Liver (tissue), 9 donors: Measurements from ENCODE around the gene KRTCAP3. TPM values are rescaled to one million over a fixed set of nuclear protein-coding genes. Genes with fewer than 3 reads are reported as not detected.

ENCODE experiments used
- DNase-seq: peaks from one replicate; pipeline ENCODE4 v3.0.0-alpha.2; 2017; ENCODE audit warnings: low spot score
- H3K27ac ChIP-seq, 2 donors: one replicate each; pipeline ENCODE4 v1.7.0; 2013; ENCODE audit warnings: inconsistent platforms in 2 of 2, low read length in 2 of 2, control low read depth in 1 of 2, low read depth in 1 of 2, mild to moderate bottlenecking in 1 of 2
- H3K27me3 ChIP-seq, 4 donors: one replicate each; pipeline versions ENCODE4 v1.6.1 to v1.7.0; 2013; ENCODE audit warnings: low read length in 3 of 4, inconsistent platforms in 1 of 4, mild to moderate bottlenecking in 1 of 4, moderate library complexity in 1 of 4; ENCODE audit not compliant: control insufficient read depth in 4 of 4, insufficient read depth in 4 of 4
- H3K36me3 ChIP-seq, 4 donors: one replicate each; pipeline versions ENCODE4 v1.6.1 to v1.7.0; 2013; ENCODE audit warnings: low read length in 3 of 4, mild to moderate bottlenecking in 3 of 4, low read depth in 1 of 4, moderate library complexity in 1 of 4; ENCODE audit not compliant: control insufficient read depth in 4 of 4, insufficient read depth in 3 of 4
- H3K4me1 ChIP-seq, 4 donors: one replicate each; pipeline versions ENCODE4 v1.6.1 to v1.7.0; 2013; ENCODE audit warnings: low read length in 3 of 4, mild to moderate bottlenecking in 3 of 4, moderate library complexity in 1 of 4; ENCODE audit not compliant: control insufficient read depth in 4 of 4, insufficient read depth in 4 of 4
- H3K4me3 ChIP-seq, 3 donors: one replicate each; pipeline versions ENCODE4 v1.6.1 to v1.7.0; 2013; ENCODE audit warnings: low read length in 3 of 3, control low read depth in 1 of 3, low read depth in 1 of 3, mild to moderate bottlenecking in 1 of 3
- H3K9ac ChIP-seq, 2 donors: one replicate each; pipeline ENCODE4 v1.7.0; 2013; ENCODE audit warnings: low read length in 2 of 2, mild to moderate bottlenecking in 2 of 2, moderate library complexity in 2 of 2, control low read depth in 1 of 2, low read depth in 1 of 2
- H3K9me3 ChIP-seq, 4 donors: one replicate each; pipeline versions ENCODE4 v1.6.1 to v1.7.0; 2013; ENCODE audit warnings: low read length in 3 of 4; ENCODE audit not compliant: control insufficient read depth in 4 of 4
- CTCF ChIP-seq: fragments of 150-350 bp; IDR thresholded peaks from 2 replicates; pipeline ENCODE4 v1.5.1; 2017; ENCODE audit warnings: improper control_type of control experiment, low read depth, low read length; ENCODE audit not compliant: missing input control
- EGR1 ChIP-seq, 2 donors: IDR thresholded peaks; 2 replicates each; pipeline ENCODE4 v1.6.1; 2016 to 2018; ENCODE audit warnings: antibody characterized with exemption in 2 of 2, low read depth in 2 of 2
- FOXA1 ChIP-seq: IDR thresholded peaks from 2 replicates; pipeline ENCODE4 v1.6.1; 2016; ENCODE audit warnings: antibody characterized with exemption
- FOXA2 ChIP-seq: IDR thresholded peaks from 2 replicates; pipeline ENCODE4 v1.6.1; 2016; ENCODE audit warnings: antibody characterized with exemption
- GABPA ChIP-seq, 2 donors: IDR thresholded peaks in 1 of 2; conservative IDR thresholded peaks in 1 of 2; 2 replicates each; pipeline ENCODE4 v1.6.1; 2016; ENCODE audit warnings: antibody characterized with exemption in 2 of 2, mild to moderate bottlenecking in 1 of 2, moderate library complexity in 1 of 2
- HNF4G ChIP-seq: IDR thresholded peaks from 2 replicates; pipeline ENCODE4 v1.6.1; 2016; ENCODE audit warnings: antibody characterized with exemption
- JUND ChIP-seq, 2 donors: IDR thresholded peaks; 2 replicates each; pipeline ENCODE4 v1.6.1; 2016; ENCODE audit warnings: antibody characterized with exemption in 2 of 2
- MAX ChIP-seq: IDR thresholded peaks from 2 replicates; pipeline ENCODE4 v1.6.1; 2016; ENCODE audit warnings: antibody characterized with exemption
- NR2F2 ChIP-seq: IDR thresholded peaks from 2 replicates; pipeline ENCODE4 v1.6.1; 2016; ENCODE audit warnings: antibody characterized with exemption
- RAD21 ChIP-seq, 2 donors: IDR thresholded peaks; 2 replicates each; pipeline ENCODE4 v1.6.1; 2016; ENCODE audit warnings: antibody characterized with exemption in 2 of 2, mild to moderate bottlenecking in 2 of 2
- RXRA ChIP-seq, 2 donors: IDR thresholded peaks; 2 replicates each; pipeline ENCODE4 v1.6.1; 2017 to 2018; ENCODE audit warnings: antibody characterized with exemption in 2 of 2, mild to moderate bottlenecking in 1 of 2
- SP1 ChIP-seq: IDR thresholded peaks from 2 replicates; pipeline ENCODE4 v1.6.1; 2018; ENCODE audit warnings: antibody characterized with exemption, mild to moderate bottlenecking
- TAF1 ChIP-seq: conservative IDR thresholded peaks from 2 replicates; pipeline ENCODE4 v1.6.1; 2016; ENCODE audit warnings: antibody characterized with exemption, mild to moderate bottlenecking
- YY1 ChIP-seq: IDR thresholded peaks from 2 replicates; pipeline ENCODE4 v1.6.1; 2016; ENCODE audit warnings: antibody characterized with exemption, mild to moderate bottlenecking
- ZBTB33 ChIP-seq: IDR thresholded peaks from 2 replicates; pipeline ENCODE4 v1.6.1; 2016; ENCODE audit warnings: antibody characterized with exemption
- WGBS: extraction: QIAGEN DNeasy Blood & Tissue Kit; methylation state at CpG from one replicate; pipeline ENCODE4 v1.1.7; 2013; 5-methylcytosine and 5-hydroxymethylcytosine counted together
- polyA plus RNA-seq, 2 donors: library from polyadenylated mRNA; stranded (reverse) in 1 of 2; unstranded in 1 of 2; fragments of 200-250 nt in 1 of 2; fragments of >200 nt in 1 of 2; fragmentation: Nextera tagmentation in 1 of 2; extraction: Ambion mirVana in 1 of 2; gene quantifications; one replicate each; pipeline versions ENCODE4 v1.2.1 to v1.2.3, GENCODE V29; 2013 to 2015
- total RNA-seq, 2 donors: library from RNA; depleted of rRNA; stranded (reverse); fragments of >200 nt; gene quantifications; one replicate each; pipeline ENCODE4 v1.2.3, GENCODE V29; 2014
- TF ChIP-seq, protein P1 (sequence below): IDR thresholded peaks from 2 replicates; pipeline ENCODE4 v1.6.1; 2016; ENCODE audit warnings: antibody characterized with exemption
- TF ChIP-seq, protein P2 (sequence below): IDR thresholded peaks from 2 replicates; pipeline ENCODE4 v1.6.1; 2016; ENCODE audit warnings: antibody characterized with exemption, mild to moderate bottlenecking
- donor health status: healthy.
- donor health status: healthy.
- donor health status: healthy.
- donor health status: healthy.
- donor health status: healthy.

KRTCAP3 gene
- total and polyA plus RNA-seq, 4 donors, result 1.8 to 12.7 (median 4.7) TPM

DNA sequence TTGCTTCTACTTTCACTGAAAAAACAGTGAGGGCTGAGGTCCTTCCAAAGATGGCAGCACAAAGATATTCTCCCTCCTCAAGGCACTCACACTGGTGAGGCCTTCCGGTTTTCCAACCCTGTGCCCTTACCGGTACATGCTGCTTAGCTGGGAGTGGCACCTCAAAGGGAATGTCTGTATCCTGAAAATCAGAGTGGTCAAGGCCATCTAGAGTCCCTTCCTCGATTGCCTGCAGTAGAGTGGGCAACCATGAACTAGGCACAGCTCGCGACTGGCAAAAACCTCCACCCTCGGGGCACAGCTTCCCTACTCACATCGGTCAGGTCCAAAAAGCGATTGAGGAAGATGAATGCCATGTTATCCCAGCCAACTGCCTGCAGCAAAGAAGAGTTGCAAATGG lies 3.4 kb downstream of the KRTCAP3 start:
- 86% methylated on average over 8 of the region's 8 CpGs for WGBS
- H3K4me1 ChIP-seq, result peaks cover 3 to 10% (median 6%) of the 10 kb centered on the region in 4 donors
- no peak for DNase-seq
- no peak for TF ChIP-seq FOXA2
- TF ChIP-seq NR2F2, result no peak
- no peak for TF ChIP-seq ZBTB33
- no peak for TF ChIP-seq MAX
- TF ChIP-seq, protein P1, sequence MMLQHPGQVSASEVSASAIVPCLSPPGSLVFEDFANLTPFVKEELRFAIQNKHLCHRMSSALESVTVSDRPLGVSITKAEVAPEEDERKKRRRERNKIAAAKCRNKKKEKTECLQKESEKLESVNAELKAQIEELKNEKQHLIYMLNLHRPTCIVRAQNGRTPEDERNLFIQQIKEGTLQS, result no peak
- TF ChIP-seq SP1, result no peak
- TF ChIP-seq YY1, result no peak
- no peak for TF ChIP-seq GABPA (IDR thresholded peaks at IDR 0.05 in 1 of 2, conservative IDR thresholded peaks at IDR 0.05 in 1 of 2)
- no peak for TF ChIP-seq FOXA1
- no peak for TF ChIP-seq TAF1
- no peak for TF ChIP-seq JUND (IDR thresholded peaks at IDR 0.05)
- TF ChIP-seq EGR1 (IDR thresholded peaks at IDR 0.05; ENCODE audit: low read depth in 2 of 2), result no peak
- TF ChIP-seq RXRA (IDR thresholded peaks at IDR 0.05), result no peak
- TF ChIP-seq, protein P2, sequence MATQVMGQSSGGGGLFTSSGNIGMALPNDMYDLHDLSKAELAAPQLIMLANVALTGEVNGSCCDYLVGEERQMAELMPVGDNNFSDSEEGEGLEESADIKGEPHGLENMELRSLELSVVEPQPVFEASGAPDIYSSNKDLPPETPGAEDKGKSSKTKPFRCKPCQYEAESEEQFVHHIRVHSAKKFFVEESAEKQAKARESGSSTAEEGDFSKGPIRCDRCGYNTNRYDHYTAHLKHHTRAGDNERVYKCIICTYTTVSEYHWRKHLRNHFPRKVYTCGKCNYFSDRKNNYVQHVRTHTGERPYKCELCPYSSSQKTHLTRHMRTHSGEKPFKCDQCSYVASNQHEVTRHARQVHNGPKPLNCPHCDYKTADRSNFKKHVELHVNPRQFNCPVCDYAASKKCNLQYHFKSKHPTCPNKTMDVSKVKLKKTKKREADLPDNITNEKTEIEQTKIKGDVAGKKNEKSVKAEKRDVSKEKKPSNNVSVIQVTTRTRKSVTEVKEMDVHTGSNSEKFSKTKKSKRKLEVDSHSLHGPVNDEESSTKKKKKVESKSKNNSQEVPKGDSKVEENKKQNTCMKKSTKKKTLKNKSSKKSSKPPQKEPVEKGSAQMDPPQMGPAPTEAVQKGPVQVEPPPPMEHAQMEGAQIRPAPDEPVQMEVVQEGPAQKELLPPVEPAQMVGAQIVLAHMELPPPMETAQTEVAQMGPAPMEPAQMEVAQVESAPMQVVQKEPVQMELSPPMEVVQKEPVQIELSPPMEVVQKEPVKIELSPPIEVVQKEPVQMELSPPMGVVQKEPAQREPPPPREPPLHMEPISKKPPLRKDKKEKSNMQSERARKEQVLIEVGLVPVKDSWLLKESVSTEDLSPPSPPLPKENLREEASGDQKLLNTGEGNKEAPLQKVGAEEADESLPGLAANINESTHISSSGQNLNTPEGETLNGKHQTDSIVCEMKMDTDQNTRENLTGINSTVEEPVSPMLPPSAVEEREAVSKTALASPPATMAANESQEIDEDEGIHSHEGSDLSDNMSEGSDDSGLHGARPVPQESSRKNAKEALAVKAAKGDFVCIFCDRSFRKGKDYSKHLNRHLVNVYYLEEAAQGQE, result no peak
- no peak for TF ChIP-seq CTCF
- H3K27ac ChIP-seq, result no peak overlapping the region
- no peak overlapping the region for H3K9ac ChIP-seq
- H3K27me3 ChIP-seq, result no peaks in the 10 kb centered on the region
- H3K36me3 ChIP-seq, result peaks cover 0 to 41% (median 16%) of the 10 kb centered on the region in 4 donors
- no peaks in the 10 kb centered on the region for H3K9me3 ChIP-seq
- no peak overlapping the region for H3K4me3 ChIP-seq

- Histone ChIP-seq H3K27me3 (no peaks in the 10 kb centered on the region), H3K36me3 (peaks cover 0 to 37% (median 12%) of the 10 kb centered on the region in 4 donors), H3K9ac (no peak overlapping the region), H3K9me3 (no peaks in the 10 kb centered on the region), H3K4me1 (peaks cover 3 to 10% (median 6%) of the 10 kb centered on the region in 4 donors), H3K4me3 (no peak overlapping the region), H3K27ac (no peak overlapping the region)
- no peak for DNase-seq
- WGBS, result 61% methylated on average over 3 of the region's 3 CpGs
- TF ChIP-seq YY1, result no peak
- no peak for TF ChIP-seq SP1
- TF ChIP-seq MAX, result no peak
- no peak for TF ChIP-seq EGR1 (IDR thresholded peaks at IDR 0.05; ENCODE audit: low read depth in 2 of 2)
- no peak for TF ChIP-seq NR2F2
- no peak for TF ChIP-seq RAD21 (IDR thresholded peaks at IDR 0.05)
- TF ChIP-seq JUND (IDR thresholded peaks at IDR 0.05), result no peak
- no peak for TF ChIP-seq HNF4G
- TF ChIP-seq RXRA (IDR thresholded peaks at IDR 0.05), result no peak
- no peak for TF ChIP-seq ZBTB33
- TF ChIP-seq, protein P1, result no peak
- TF ChIP-seq FOXA1, result no peak
- TF ChIP-seq, protein P2, result no peak
Observed at GRCh38 chr2:27446057-27446456, 3.9 kb downstream of the KRTCAP3 start.
